GM12878 (cell line): ENCODE results near the gene THAP2. TPM values are rescaled to one million over a fixed set of nuclear protein-coding genes. Genes with fewer than 3 reads are reported as not detected.

ENCODE experiments used
- ATAC-seq: fragments of 200-7000 bp; cut with Tn5 transposase; 3 replicates; pipeline ENCODE4 v1.9.1; 2020; ENCODE audit warnings: mild to moderate bottlenecking, moderate library complexity
- BruUV-seq: library from RNA; stranded (reverse); fragments of 400-500 nt; replicated peaks from 2 replicates; lab custom pipeline; 2021; lab: Mats Ljungman, UMichigan
- CTCF ChIA-PET: fragments of 300-600 bp; sonication (Branson Sonifier 250); formaldehyde crosslinking; extraction: SDS; loops from one replicate; lab custom pipeline; 2021; ENCODE audit warnings: inconsistent platforms; lab: Yijun Ruan, JAX
- POLR2A ChIA-PET: fragments of 350-600 bp; formaldehyde crosslinking; extraction: SDS; loops from one replicate; lab custom pipeline; 2021; ENCODE audit warnings: inconsistent platforms; lab: Charles Lee
- RAD21 ChIA-PET: fragments of 300-600 bp; sonication (Branson Sonifier 250); formaldehyde crosslinking; loops from one replicate; lab custom pipeline; 2023; ENCODE audit warnings: antibody characterized with exemption; ENCODE audit not compliant: unreplicated experiment; lab: Charles Lee
- SMC1A ChIA-PET: fragments of 300-600 bp; sonication (Branson Sonifier 250); formaldehyde crosslinking; loops from one replicate; lab custom pipeline; 2023; ENCODE audit not compliant: unreplicated experiment, uncharacterized antibody; lab: Charles Lee
- DNase-seq: peaks from one replicate; pipeline ENCODE4 v3.0.0-alpha.2; 2011; ENCODE audit warnings: low read depth, low spot score
- FAIRE-seq: peaks from 3 replicates; lab custom pipeline; 2011; peaks lifted over from hg19 to GRCh38; lab: Jason Lieb, UNC
- H2AFZ ChIP-seq: 2 replicates; pipeline ENCODE4 v1.6.0; 2011; ENCODE audit warnings: low read depth, low read length, control low read depth; ENCODE audit not compliant: control insufficient read depth
- H3K27ac ChIP-seq: 2 replicates; pipeline ENCODE4 v1.5.1; 2011; ENCODE audit warnings: control low read depth; ENCODE audit not compliant: control insufficient read depth, insufficient read depth
- H3K27me3 ChIP-seq, 2 experiments: replicated peaks in 1 of 2; 2 replicates each; pipeline versions ENCODE4 v1.6.0 to v1.6.1; 2011; ENCODE audit warnings: low read length in 1 of 2; ENCODE audit not compliant: control insufficient read depth in 2 of 2, insufficient read depth in 2 of 2
- H3K36me3 ChIP-seq, 2 experiments: 2 replicates each; pipeline ENCODE4 v1.5.1; 2011; ENCODE audit warnings: low read length in 1 of 2; ENCODE audit not compliant: control insufficient read depth in 2 of 2, insufficient read depth in 2 of 2
- H3K4me1 ChIP-seq: 2 replicates; pipeline ENCODE4 v1.6.1; 2011; ENCODE audit warnings: mild to moderate bottlenecking, low read length, moderate library complexity, mixed read lengths; ENCODE audit not compliant: control insufficient read depth, insufficient read depth
- H3K4me2 ChIP-seq: 2 replicates; pipeline ENCODE4 v1.6.0; 2011; ENCODE audit warnings: control low read depth; ENCODE audit not compliant: control insufficient read depth, insufficient read depth
- H3K4me3 ChIP-seq: fragments of 200-600 bp; sonication (generic); 2 replicates; pipeline ENCODE4 v1.5.1; 2016
- H3K79me2 ChIP-seq: 2 replicates; pipeline ENCODE4 v1.6.0; 2011; ENCODE audit warnings: low read length; ENCODE audit not compliant: control insufficient read depth, insufficient read depth
- H3K9ac ChIP-seq: 2 replicates; pipeline ENCODE4 v1.8.0; 2011; ENCODE audit warnings: low read length, control low read depth, mixed read lengths; ENCODE audit not compliant: control insufficient read depth, insufficient read depth
- H3K9me3 ChIP-seq: replicated peaks from 3 replicates; pipeline ENCODE4 v1.5.1; 2011; ENCODE audit warnings: mild to moderate bottlenecking, low read length; ENCODE audit not compliant: control insufficient read depth, insufficient read depth
- H4K20me1 ChIP-seq: 2 replicates; pipeline ENCODE4 v1.6.0; 2011; ENCODE audit not compliant: control insufficient read depth, insufficient read depth
- ASH2L ChIP-seq: fragments of 300-600, 200-600 bp; sonication (generic); IDR thresholded peaks from 2 replicates; pipeline ENCODE4 v1.6.1; 2017; ENCODE audit warnings: low read depth, mild to moderate bottlenecking, borderline replicate concordance
- NFXL1 ChIP-seq: fragments of 450-650 bp; IDR thresholded peaks from 2 replicates; pipeline ENCODE4 v1.6.1; 2017; ENCODE audit warnings: antibody characterized with exemption, mild to moderate bottlenecking, borderline replicate concordance
- NFYB ChIP-seq: IDR thresholded peaks from 2 replicates; pipeline ENCODE4 v1.6.1; 2011; ENCODE audit warnings: low read depth, mild to moderate bottlenecking, low read length, improper control_type of control experiment, moderate library complexity; ENCODE audit not compliant: insufficient read depth
- RAD21 ChIP-seq: IDR thresholded peaks from 2 replicates; pipeline ENCODE4 v1.6.1; 2011; ENCODE audit warnings: mild to moderate bottlenecking, low read depth, low read length, moderate library complexity; ENCODE audit not compliant: insufficient read depth
- RB1 ChIP-seq: fragments of 450-650 bp; formaldehyde crosslinking; IDR thresholded peaks from 2 replicates; pipeline ENCODE4 v1.6.1; 2017; ENCODE audit warnings: mild to moderate bottlenecking, borderline replicate concordance
- SPI1 ChIP-seq: IDR thresholded peaks from 2 replicates; pipeline ENCODE4 v1.6.1; 2011; ENCODE audit warnings: low read depth, mild to moderate bottlenecking, low read length, moderate library complexity, borderline replicate concordance; ENCODE audit not compliant: insufficient read depth
- SREBF2 ChIP-seq: IDR thresholded peaks from 2 replicates; pipeline ENCODE4 v1.6.1; 2012; ENCODE audit warnings: mild to moderate bottlenecking, low read length
- TCF7 ChIP-seq: IDR thresholded peaks from 2 replicates; pipeline ENCODE4 v1.6.1; 2014; ENCODE audit warnings: antibody characterized with exemption, borderline replicate concordance
- WRNIP1 ChIP-seq: IDR thresholded peaks from 2 replicates; pipeline ENCODE4 v1.6.1; 2011; ENCODE audit warnings: low read depth, low read length, improper control_type of control experiment, borderline replicate concordance
- ZNF217 ChIP-seq: fragments of 450-650 bp; IDR thresholded peaks from 2 replicates; pipeline ENCODE4 v1.6.1; 2017; ENCODE audit warnings: antibody characterized with exemption, mild to moderate bottlenecking
- WGBS: methylation state at CpG from one replicate; pipeline ENCODE4 v1.1.6; 2016; ENCODE audit warnings: low lambda C conversion rate; ENCODE audit not compliant: insufficient replicate concordance, insufficient coverage; ENCODE audit errors: missing lambda C conversion rate; 5-methylcytosine and 5-hydroxymethylcytosine counted together
- in situ Hi-C: fragments of 300-500 bp; cut with MboI; formaldehyde crosslinking; loops from 9 replicates; pipeline ENCODE4 v1.14.3; 2018; ENCODE audit warnings: mixed read lengths
- intact Hi-C: fragments of 100-400 bp; cut with micrococcal nuclease; formaldehyde crosslinking; loops from one replicate; pipeline ENCODE4 v1.14.2; 2022; ENCODE audit not compliant: unreplicated experiment
- polyA plus RNA-seq, 11 experiments: library from polyadenylated mRNA; depleted of rRNA in 4 of 11; unstranded in 6 of 11; stranded (reverse) in 5 of 11; fragments of >200 nt; fragmentation: Nextera tagmentation in 4 of 11; fragmentation: Illumina TruSeq in 1 of 11; extraction: Ambion mirVana in 4 of 11; extraction: Trizol in 1 of 11; gene quantifications; 1 replicate in 1 of 11; 2 replicates in 10 of 11; pipeline versions ENCODE4 v1.2.1 to v1.2.3, GENCODE V29; 2011 to 2016; ENCODE audit warnings: inconsistent platforms in 2 of 11, missing spikeins in 2 of 11, low read depth in 1 of 11
- total RNA-seq, 4 experiments: library from RNA; depleted of rRNA in 3 of 4; stranded (reverse); fragments of >200 nt in 3 of 4; fragmentation: Illumina TruSeq in 1 of 4; extraction: Trizol in 1 of 4; gene quantifications; 2 replicates each; pipeline versions ENCODE4 v1.2.1 to v1.2.3, GENCODE V29; 2013 to 2021
- TF ChIP-seq, protein P1 (sequence below): fragments of 450-650 bp; formaldehyde crosslinking; IDR thresholded peaks from 2 replicates; pipeline ENCODE4 v1.4.0; 2022; ENCODE audit warnings: mild to moderate bottlenecking, moderate library complexity
- TF ChIP-seq, protein P2 (sequence below): fragments of 450-650 bp; formaldehyde crosslinking; IDR thresholded peaks from 2 replicates; pipeline ENCODE4 v1.4.0; 2020; ENCODE audit warnings: mild to moderate bottlenecking, moderate library complexity
- TF ChIP-seq, protein P3 (sequence below): fragments of 450-650 bp; IDR thresholded peaks from 2 replicates; pipeline ENCODE4 v1.6.1; 2018; ENCODE audit warnings: borderline replicate concordance, mild to moderate bottlenecking; ENCODE audit not compliant: partially characterized antibody

Gene THAP2
- total and polyA plus RNA-seq, 10 of the 15 experiments (the other 5 are each of a cell fraction or from before 2014, with no cell fraction given) = 4.1 to 18.0 (median 7.3) TPM

DNA sequence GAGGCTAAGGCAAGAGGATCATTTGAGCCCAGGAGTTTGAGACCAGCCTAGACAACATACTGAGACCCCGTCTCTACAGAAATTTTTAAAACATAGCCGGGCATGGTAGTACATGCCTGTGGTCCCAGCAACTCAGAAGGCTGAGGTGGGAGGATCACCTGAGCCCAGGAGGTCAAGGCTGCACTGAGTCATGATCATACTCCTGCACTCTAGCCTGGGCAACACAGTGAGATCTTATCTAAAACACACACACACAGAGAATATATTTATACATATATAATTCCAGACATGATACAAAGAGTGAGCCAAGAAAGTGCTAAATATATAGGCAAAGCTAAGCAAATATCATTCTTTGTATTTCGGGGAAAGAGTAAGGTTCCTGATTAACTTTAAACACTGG lies 9.9 kb upstream of the THAP2 start (continued):
- no peak for TF ChIP-seq WRNIP1
- no peak for TF ChIP-seq ASH2L
- TF ChIP-seq, protein P1, sequence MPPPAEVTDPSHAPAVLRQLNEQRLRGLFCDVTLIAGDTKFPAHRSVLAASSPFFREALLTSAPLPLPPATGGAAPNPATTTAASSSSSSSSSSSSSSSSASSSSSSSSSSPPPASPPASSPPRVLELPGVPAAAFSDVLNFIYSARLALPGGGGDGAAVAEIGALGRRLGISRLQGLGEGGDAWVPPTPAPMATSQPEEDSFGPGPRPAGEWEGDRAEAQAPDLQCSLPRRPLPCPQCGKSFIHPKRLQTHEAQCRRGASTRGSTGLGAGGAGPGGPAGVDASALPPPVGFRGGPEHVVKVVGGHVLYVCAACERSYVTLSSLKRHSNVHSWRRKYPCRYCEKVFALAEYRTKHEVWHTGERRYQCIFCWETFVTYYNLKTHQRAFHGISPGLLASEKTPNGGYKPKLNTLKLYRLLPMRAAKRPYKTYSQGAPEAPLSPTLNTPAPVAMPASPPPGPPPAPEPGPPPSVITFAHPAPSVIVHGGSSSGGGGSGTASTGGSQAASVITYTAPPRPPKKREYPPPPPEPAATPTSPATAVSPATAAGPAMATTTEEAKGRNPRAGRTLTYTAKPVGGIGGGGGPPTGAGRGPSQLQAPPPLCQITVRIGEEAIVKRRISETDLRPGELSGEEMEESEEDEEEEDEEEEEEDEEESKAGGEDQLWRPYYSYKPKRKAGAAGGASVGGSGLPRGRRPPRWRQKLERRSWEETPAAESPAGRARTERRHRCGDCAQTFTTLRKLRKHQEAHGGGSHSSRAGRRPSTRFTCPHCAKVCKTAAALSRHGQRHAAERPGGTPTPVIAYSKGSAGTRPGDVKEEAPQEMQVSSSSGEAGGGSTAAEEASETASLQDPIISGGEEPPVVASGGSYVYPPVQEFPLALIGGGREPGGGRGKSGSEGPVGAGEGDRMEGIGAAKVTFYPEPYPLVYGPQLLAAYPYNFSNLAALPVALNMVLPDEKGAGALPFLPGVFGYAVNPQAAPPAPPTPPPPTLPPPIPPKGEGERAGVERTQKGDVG (CRISPR knock-in tag) = no peak
- TF ChIP-seq RAD21 = no peak
- TF ChIP-seq NFYB = no peak

DNA sequence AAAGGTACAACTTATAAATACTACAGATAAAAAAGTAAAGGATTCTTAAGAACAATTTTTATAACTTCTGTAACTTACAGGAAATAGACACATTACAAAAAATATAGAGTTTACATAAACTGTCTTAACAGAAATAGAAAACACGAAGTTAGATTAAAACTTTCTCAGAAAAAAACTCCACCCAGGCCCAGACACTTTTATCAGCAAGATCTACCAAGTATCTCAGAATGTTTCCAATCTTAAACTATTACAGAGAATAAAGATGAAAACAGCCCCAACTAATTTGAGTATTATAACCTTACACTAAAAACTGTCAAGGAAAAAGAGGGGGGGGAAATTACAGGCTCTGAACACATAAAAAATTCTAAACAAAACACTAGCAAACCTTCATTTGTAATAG lies 8.6 kb upstream of the THAP2 start:
- Histone ChIP-seq H3K27me3 (no peaks in the 10 kb centered on the region), H4K20me1 (no peaks in the 10 kb centered on the region), H3K36me3 (peaks cover 0 to 47% of the 10 kb centered on the region in 2 experiments; a peak in 2 of 4 replicates), H3K4me1 (no peaks in the 10 kb centered on the region), H3K9me3 (peaks cover 17% of the 10 kb centered on the region), H3K27ac (no peak overlapping the region), H3K9ac (no peak overlapping the region), H3K4me2 (no peak overlapping the region), H2AFZ (no peak overlapping the region), H3K4me3 (peak overlapping the region; percentile 33; the same call in 1 of the 2 replicates), H3K79me2 (peaks cover 75% of the 10 kb centered on the region)
- CTCF ChIA-PET = interaction anchor here (1.0 to 2.4 kb wide), 4 partner anchors 19 to 239 kb away, joined by 3 to 8 read pairs (median 4); no protein-coding TSS in a partner anchor
- RAD21 ChIA-PET = interaction anchor here (1.2 kb wide), 1 partner anchor 8 kb away, joined by 6 read pairs; the partner anchor contains the start of gene ZFC3H1
- SMC1A ChIA-PET = interaction anchor here (1.1 to 1.5 kb wide), 2 partner anchors 25 to 68 kb away, joined by 3 read pairs; no protein-coding TSS in a partner anchor
- DNase-seq = no peak
- FAIRE-seq = no peak
- intact Hi-C loops (no loop called here), in situ Hi-C loops (no loop called here)
- BruUV-seq = no TSS peak
- 92% methylated on average over 1 of the region's 1 CpG for WGBS
- no peak; the same call in 2 of the 3 replicates for ATAC-seq
- POLR2A ChIA-PET = interaction anchor here (0.8 kb wide), 1 partner anchor 9 kb away, joined by 3 read pairs; the partner anchor contains the start of genes THAP2 and ZFC3H1
- TF ChIP-seq, protein P2, sequence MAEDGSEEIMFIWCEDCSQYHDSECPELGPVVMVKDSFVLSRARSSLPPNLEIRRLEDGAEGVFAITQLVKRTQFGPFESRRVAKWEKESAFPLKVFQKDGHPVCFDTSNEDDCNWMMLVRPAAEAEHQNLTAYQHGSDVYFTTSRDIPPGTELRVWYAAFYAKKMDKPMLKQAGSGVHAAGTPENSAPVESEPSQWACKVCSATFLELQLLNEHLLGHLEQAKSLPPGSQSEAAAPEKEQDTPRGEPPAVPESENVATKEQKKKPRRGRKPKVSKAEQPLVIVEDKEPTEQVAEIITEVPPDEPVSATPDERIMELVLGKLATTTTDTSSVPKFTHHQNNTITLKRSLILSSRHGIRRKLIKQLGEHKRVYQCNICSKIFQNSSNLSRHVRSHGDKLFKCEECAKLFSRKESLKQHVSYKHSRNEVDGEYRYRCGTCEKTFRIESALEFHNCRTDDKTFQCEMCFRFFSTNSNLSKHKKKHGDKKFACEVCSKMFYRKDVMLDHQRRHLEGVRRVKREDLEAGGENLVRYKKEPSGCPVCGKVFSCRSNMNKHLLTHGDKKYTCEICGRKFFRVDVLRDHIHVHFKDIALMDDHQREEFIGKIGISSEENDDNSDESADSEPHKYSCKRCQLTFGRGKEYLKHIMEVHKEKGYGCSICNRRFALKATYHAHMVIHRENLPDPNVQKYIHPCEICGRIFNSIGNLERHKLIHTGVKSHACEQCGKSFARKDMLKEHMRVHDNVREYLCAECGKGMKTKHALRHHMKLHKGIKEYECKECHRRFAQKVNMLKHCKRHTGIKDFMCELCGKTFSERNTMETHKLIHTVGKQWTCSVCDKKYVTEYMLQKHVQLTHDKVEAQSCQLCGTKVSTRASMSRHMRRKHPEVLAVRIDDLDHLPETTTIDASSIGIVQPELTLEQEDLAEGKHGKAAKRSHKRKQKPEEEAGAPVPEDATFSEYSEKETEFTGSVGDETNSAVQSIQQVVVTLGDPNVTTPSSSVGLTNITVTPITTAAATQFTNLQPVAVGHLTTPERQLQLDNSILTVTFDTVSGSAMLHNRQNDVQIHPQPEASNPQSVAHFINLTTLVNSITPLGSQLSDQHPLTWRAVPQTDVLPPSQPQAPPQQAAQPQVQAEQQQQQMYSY (CRISPR knock-in tag) = no peak
- TF ChIP-seq NFXL1 = no peak
- TF ChIP-seq SPI1 = no peak
- TF ChIP-seq, protein P3, sequence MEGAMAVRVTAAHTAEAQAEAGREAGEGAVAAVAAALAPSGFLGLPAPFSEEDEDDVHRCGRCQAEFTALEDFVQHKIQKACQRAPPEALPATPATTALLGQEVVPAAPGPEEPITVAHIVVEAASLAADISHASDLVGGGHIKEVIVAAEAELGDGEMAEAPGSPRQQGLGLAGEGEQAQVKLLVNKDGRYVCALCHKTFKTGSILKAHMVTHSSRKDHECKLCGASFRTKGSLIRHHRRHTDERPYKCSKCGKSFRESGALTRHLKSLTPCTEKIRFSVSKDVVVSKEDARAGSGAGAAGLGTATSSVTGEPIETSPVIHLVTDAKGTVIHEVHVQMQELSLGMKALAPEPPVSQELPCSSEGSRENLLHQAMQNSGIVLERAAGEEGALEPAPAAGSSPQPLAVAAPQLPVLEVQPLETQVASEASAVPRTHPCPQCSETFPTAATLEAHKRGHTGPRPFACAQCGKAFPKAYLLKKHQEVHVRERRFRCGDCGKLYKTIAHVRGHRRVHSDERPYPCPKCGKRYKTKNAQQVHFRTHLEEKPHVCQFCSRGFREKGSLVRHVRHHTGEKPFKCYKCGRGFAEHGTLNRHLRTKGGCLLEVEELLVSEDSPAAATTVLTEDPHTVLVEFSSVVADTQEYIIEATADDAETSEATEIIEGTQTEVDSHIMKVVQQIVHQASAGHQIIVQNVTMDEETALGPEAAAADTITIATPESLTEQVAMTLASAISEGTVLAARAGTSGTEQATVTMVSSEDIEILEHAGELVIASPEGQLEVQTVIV = no peak
- TF ChIP-seq SREBF2 = no peak
- TF ChIP-seq TCF7 = no peak
- no peak for TF ChIP-seq ZNF217
- TF ChIP-seq RB1 = no peak
